GM18873 (cell line): ENCODE data around the gene SEC24B.
"Not testable (repeated sequence)": the region's sequence is repeated elsewhere in the genome, so short reads cannot be mapped to it uniquely, and the experiment has no call there.

ENCODE experiments used
- ATAC-seq: cut with Tn5 transposase; IDR thresholded peaks from one replicate; pipeline ENCODE4 v1.9.1; 2021; ENCODE audit warnings: mild to moderate bottlenecking, moderate library complexity, moderate number of reproducible peaks; ENCODE audit not compliant: unreplicated experiment, low FRiP score

Gene SEC24B

DNA sequence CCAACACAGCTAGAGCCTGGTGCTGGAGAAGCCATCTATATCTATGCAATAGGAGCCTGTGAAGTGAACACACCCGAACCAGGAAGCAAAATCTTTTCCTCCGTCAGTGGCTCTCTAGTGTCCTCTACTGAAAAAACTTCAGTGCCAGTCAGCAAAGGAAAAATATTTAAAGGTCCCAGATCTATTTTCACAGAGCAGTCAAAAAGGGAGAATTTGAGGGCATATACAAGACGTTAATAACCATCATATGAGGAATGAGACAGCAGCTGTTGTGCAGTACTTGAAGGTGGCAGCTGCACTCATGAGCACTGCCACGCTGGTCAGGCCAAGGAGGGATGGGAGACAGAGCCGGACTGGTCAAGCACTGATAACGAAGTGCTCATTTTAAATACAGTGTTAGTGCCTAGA, 140.8 kb downstream of the SEC24B start:
- no peak for ATAC-seq

GRCh38 chr4:109574931-109575804, 141.6 kb downstream of the SEC24B start:
- no peak for ATAC-seq

- ATAC-seq: no peak
Observed at GRCh38 chr4:109576462-109576861, 142.8 kb downstream of the SEC24B start.

- no peak for ATAC-seq
Observed at GRCh38 chr4:109578846-109579245, 145.2 kb downstream of the SEC24B start.

- not testable (repeated sequence) for ATAC-seq
Observed at GRCh38 chr4:109579997-109580396, 146.4 kb downstream of the SEC24B start.

GRCh38 chr4:109588176-109588575, 154.6 kb downstream of the SEC24B start:
- peak; percentile 99 for ATAC-seq

GRCh38 chr4:109589119-109589518, 155.5 kb downstream of the SEC24B start:
- ATAC-seq: no peak

DNA sequence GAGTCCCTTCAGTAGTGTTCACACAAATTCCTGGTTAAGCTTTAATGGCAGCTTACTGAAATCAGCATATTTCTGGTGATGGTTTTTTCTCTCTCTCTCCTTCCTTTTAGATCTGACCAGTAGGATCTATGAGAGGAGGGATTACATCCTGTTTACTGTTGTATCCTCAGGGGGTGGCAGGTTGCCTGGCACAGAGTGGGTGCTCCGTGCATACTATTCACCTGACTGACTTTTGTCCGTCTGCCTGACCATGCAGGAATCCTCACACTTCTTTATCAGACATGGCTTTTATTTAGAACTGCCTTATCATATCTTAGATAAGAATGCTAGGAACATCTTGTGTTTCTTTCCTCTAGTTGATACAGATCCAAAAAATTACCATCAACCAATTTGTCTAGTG, 156.0 kb downstream of the SEC24B start:
- ATAC-seq: no peak
